H9 (cell line): Measurements from ENCODE around the gene TBX21. TPM values are rescaled to one million over a fixed set of nuclear protein-coding genes. Genes with fewer than 3 reads are reported as not detected.

ENCODE experiments used
- DNase-seq: peaks from one replicate; pipeline ENCODE4 v3.0.0-alpha.2; 2017
- H2AFZ ChIP-seq: one replicate; pipeline ENCODE4 v1.6.1; 2013; ENCODE audit warnings: mild to moderate bottlenecking, low read length, control low read depth, moderate library complexity
- H2AK5ac ChIP-seq: 2 replicates; pipeline ENCODE4 v1.6.1; 2013; ENCODE audit warnings: low read length, control low read depth, mixed read lengths; ENCODE audit not compliant: insufficient read length
- H2BK120ac ChIP-seq: one replicate; pipeline ENCODE4 v1.6.1; 2013; ENCODE audit warnings: low read depth, mild to moderate bottlenecking, low read length, control low read depth, inconsistent platforms; ENCODE audit not compliant: poor library complexity, severe bottlenecking
- H2BK12ac ChIP-seq: 2 replicates; pipeline ENCODE4 v1.6.1; 2013; ENCODE audit warnings: low read length, control low read depth, mixed read lengths, low read depth; ENCODE audit not compliant: insufficient read length
- H2BK15ac ChIP-seq: 2 replicates; pipeline ENCODE4 v1.6.1; 2013; ENCODE audit warnings: low read depth, low read length, control low read depth
- H2BK20ac ChIP-seq: one replicate; pipeline ENCODE4 v1.6.1; 2013; ENCODE audit warnings: low read depth, mild to moderate bottlenecking, low read length, control low read depth, inconsistent platforms; ENCODE audit not compliant: poor library complexity, severe bottlenecking
- H2BK5ac ChIP-seq: 2 replicates; pipeline ENCODE4 v1.6.1; 2013; ENCODE audit warnings: low read length, control low read depth, mixed read lengths; ENCODE audit not compliant: insufficient read length
- H3K14ac ChIP-seq: 2 replicates; pipeline ENCODE4 v1.6.1; 2013; ENCODE audit warnings: low read length, control low read depth; ENCODE audit not compliant: insufficient read depth
- H3K18ac ChIP-seq: 2 replicates; pipeline ENCODE4 v1.6.1; 2013; ENCODE audit warnings: low read depth, mild to moderate bottlenecking, mixed read lengths, low read length, control low read depth; ENCODE audit not compliant: insufficient read length
- H3K23ac ChIP-seq: 2 replicates; pipeline ENCODE4 v1.6.1; 2013; ENCODE audit warnings: low read length, control low read depth, mixed read lengths, low read depth; ENCODE audit not compliant: insufficient read length
- H3K23me2 ChIP-seq: 2 replicates; pipeline ENCODE4 v1.6.1; 2013; ENCODE audit warnings: low read depth, mild to moderate bottlenecking, mixed read lengths, low read length, control low read depth; ENCODE audit not compliant: insufficient read length, poor library complexity, severe bottlenecking
- H3K27ac ChIP-seq: 2 replicates; pipeline ENCODE4 v1.5.1; 2013; ENCODE audit warnings: low read length, control low read depth, mixed read lengths, low read depth; ENCODE audit not compliant: insufficient read length
- H3K27me3 ChIP-seq: 2 replicates; pipeline ENCODE4 v1.6.1; 2013; ENCODE audit warnings: low read length, control low read depth, inconsistent platforms; ENCODE audit not compliant: insufficient read depth
- H3K4ac ChIP-seq: 2 replicates; pipeline ENCODE4 v1.6.1; 2013; ENCODE audit warnings: low read depth, mild to moderate bottlenecking, control low read depth, inconsistent platforms, low read length, moderate library complexity
- H3K4me1 ChIP-seq: 2 replicates; pipeline ENCODE4 v1.6.1; 2013; ENCODE audit warnings: low read length, control low read depth, inconsistent platforms; ENCODE audit not compliant: insufficient read depth
- H3K4me2 ChIP-seq: 2 replicates; pipeline ENCODE4 v1.6.1; 2013; ENCODE audit warnings: low read length, control low read depth, mixed read lengths; ENCODE audit not compliant: insufficient read length, insufficient read depth
- H3K56ac ChIP-seq: 2 replicates; pipeline ENCODE4 v1.6.1; 2013; ENCODE audit warnings: low read depth, mild to moderate bottlenecking, mixed read lengths, low read length, control low read depth; ENCODE audit not compliant: insufficient read length
- H3K79me1 ChIP-seq: 2 replicates; pipeline ENCODE4 v1.6.1; 2013; ENCODE audit warnings: low read depth, mild to moderate bottlenecking, moderate library complexity, low read length, control low read depth, inconsistent platforms; ENCODE audit not compliant: insufficient read depth, poor library complexity, severe bottlenecking
- H3K79me2 ChIP-seq: 2 replicates; pipeline ENCODE4 v1.6.1; 2013; ENCODE audit warnings: low read length, control low read depth, inconsistent platforms; ENCODE audit not compliant: insufficient read depth
- H3K9ac ChIP-seq: 2 replicates; pipeline ENCODE4 v1.6.1; 2013; ENCODE audit warnings: low read length, control low read depth, mixed read lengths; ENCODE audit not compliant: insufficient read length; ENCODE audit errors: extremely low read depth
- H3K9me3 ChIP-seq: one replicate; pipeline ENCODE4 v1.6.1; 2013; ENCODE audit warnings: low read depth, low read length, inconsistent platforms; ENCODE audit not compliant: control insufficient read depth
- H3T11ph ChIP-seq: one replicate; pipeline ENCODE4 v1.6.1; 2013; ENCODE audit warnings: mild to moderate bottlenecking, low read length, control low read depth, inconsistent platforms
- H4K20me1 ChIP-seq: one replicate; pipeline ENCODE4 v1.6.1; 2013; ENCODE audit not compliant: control insufficient read depth, insufficient read length, insufficient read depth
- H4K5ac ChIP-seq: 2 replicates; pipeline ENCODE4 v1.6.1; 2013; ENCODE audit warnings: low read depth, mild to moderate bottlenecking, mixed read lengths, low read length, control low read depth; ENCODE audit not compliant: insufficient read length
- H4K8ac ChIP-seq: replicated peaks from 2 replicates; pipeline ENCODE4 v1.6.1; 2013; ENCODE audit warnings: low read length, control low read depth, mixed read lengths, low read depth; ENCODE audit not compliant: insufficient read length
- H4K91ac ChIP-seq: 2 replicates; pipeline ENCODE4 v1.6.1; 2013; ENCODE audit warnings: low read depth, mild to moderate bottlenecking, moderate library complexity, mixed read lengths, low read length, control low read depth; ENCODE audit not compliant: insufficient read length
- H3K27ac Mint-ChIP-seq, 3 experiments: 2 replicates in 2 of 3; 3 replicates in 1 of 3; pipeline ENCODE4 v1.8.0; 2020 to 2021; ENCODE audit warnings: mixed read lengths in 3 of 3, mild to moderate bottlenecking in 1 of 3, moderate library complexity in 1 of 3
- H3K27me3 Mint-ChIP-seq: 2 replicates; pipeline ENCODE4 v1.8.0; 2021; ENCODE audit warnings: low read depth, mild to moderate bottlenecking, moderate library complexity, mixed read lengths
- H3K36me3 Mint-ChIP-seq, 3 experiments: 2 replicates in 2 of 3; 3 replicates in 1 of 3; pipeline ENCODE4 v1.8.0; 2020 to 2021; ENCODE audit warnings: low read depth in 3 of 3, mixed read lengths in 3 of 3; ENCODE audit not compliant: insufficient read depth in 1 of 3
- H3K4me1 Mint-ChIP-seq, 2 experiments: 2 replicates each; pipeline ENCODE4 v1.8.0; 2020; ENCODE audit warnings: mixed read lengths in 2 of 2
- H3K4me3 Mint-ChIP-seq, 2 experiments: 2 replicates in 1 of 2; 3 replicates in 1 of 2; pipeline ENCODE4 v1.8.0; 2020 to 2021; ENCODE audit warnings: mild to moderate bottlenecking in 2 of 2, mixed read lengths in 2 of 2, moderate library complexity in 1 of 2
- H3K9me3 Mint-ChIP-seq, 2 experiments: 2 replicates in 1 of 2; 3 replicates in 1 of 2; pipeline ENCODE4 v1.8.0; 2020; ENCODE audit warnings: mild to moderate bottlenecking in 2 of 2, mixed read lengths in 2 of 2, moderate library complexity in 1 of 2
- WGBS: extraction: QIAGEN DNeasy Blood & Tissue Kit; methylation state at CpG from one replicate; pipeline ENCODE4 v1.1.7; 2013; ENCODE audit warnings: missing lambda C conversion rate, low lambda C conversion rate, mixed read lengths; ENCODE audit not compliant: insufficient read length; ENCODE audit errors: extremely low coverage; 5-methylcytosine and 5-hydroxymethylcytosine counted together
- total RNA-seq: library from RNA; stranded (reverse); gene quantifications from 2 replicates; pipeline ENCODE4 v1.2.1, GENCODE V29; 2021
- TF ChIP-seq, protein P1 (sequence below): fragments of 200-600 bp; sonication (generic); conservative IDR thresholded peaks from 3 replicates; pipeline ENCODE4 v1.8.0; 2021; ENCODE audit warnings: antibody characterized with exemption, mild to moderate bottlenecking

Gene TBX21
- total RNA-seq, 1 experiment from 2014 or later = not detected

DNA sequence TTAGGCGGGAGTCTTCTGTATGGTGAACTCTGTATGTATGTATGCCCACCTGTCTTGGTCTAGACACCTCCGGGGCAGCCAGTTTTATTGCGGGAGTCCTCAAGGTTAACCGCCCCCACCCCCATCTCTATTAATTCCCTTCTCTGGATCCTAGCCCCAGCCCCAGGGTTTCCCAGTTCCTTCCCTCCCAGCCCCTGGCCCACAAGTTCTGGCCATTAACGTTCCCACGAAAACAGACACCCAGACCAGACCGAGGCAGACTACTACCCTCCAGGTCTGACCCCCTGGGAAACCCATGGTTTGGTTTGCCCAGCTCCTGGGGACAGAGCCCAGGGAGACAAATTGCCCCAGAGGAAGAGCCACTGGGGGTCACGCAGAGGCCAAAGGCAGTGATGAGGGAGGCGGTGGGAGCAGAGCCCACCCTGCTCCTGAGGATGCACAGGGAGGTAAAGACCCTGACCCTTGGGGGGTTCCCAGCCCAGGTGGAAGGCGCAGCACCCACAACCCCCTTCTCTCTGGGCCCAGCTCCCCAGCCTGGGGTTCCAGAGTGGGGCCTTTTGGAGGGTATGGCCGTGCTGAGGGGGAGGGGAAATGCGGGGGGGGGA lies 30.5 kb upstream of the TBX21 start:
- H3K4me1 ChIP-seq = no peaks in the 10 kb centered on the region
- no peak overlapping the region for H3K4me2 ChIP-seq
- H3K18ac ChIP-seq = no peak overlapping the region
- H2BK120ac ChIP-seq = no peak overlapping the region
- no peak overlapping the region for H3T11ph ChIP-seq
- H2BK12ac ChIP-seq = no peak overlapping the region
- DNase-seq = no peak
- no peaks in the 10 kb centered on the region for H3K79me2 ChIP-seq
- H3K4ac ChIP-seq = no peak overlapping the region
- no peak overlapping the region for H2AFZ ChIP-seq
- no peaks in the 10 kb centered on the region for H3K79me1 ChIP-seq
- H3K23ac ChIP-seq = no peak overlapping the region
- H2AK5ac ChIP-seq = no peak overlapping the region
- H3K27me3 Mint-ChIP-seq = peaks cover 2% of the 10 kb centered on the region; the same call in 1 of the 2 replicates
- no peaks in the 10 kb centered on the region for H3K9me3 ChIP-seq
- H3K27ac ChIP-seq = no peak overlapping the region
- no peak overlapping the region for H3K4me3 Mint-ChIP-seq
- no peak overlapping the region for H2BK15ac ChIP-seq
- H3K23me2 ChIP-seq = no peaks in the 10 kb centered on the region
- H4K8ac ChIP-seq = no peak overlapping the region
- no peaks in the 10 kb centered on the region for H4K20me1 ChIP-seq
- no peak overlapping the region for H4K5ac ChIP-seq
- TF ChIP-seq, protein P1, sequence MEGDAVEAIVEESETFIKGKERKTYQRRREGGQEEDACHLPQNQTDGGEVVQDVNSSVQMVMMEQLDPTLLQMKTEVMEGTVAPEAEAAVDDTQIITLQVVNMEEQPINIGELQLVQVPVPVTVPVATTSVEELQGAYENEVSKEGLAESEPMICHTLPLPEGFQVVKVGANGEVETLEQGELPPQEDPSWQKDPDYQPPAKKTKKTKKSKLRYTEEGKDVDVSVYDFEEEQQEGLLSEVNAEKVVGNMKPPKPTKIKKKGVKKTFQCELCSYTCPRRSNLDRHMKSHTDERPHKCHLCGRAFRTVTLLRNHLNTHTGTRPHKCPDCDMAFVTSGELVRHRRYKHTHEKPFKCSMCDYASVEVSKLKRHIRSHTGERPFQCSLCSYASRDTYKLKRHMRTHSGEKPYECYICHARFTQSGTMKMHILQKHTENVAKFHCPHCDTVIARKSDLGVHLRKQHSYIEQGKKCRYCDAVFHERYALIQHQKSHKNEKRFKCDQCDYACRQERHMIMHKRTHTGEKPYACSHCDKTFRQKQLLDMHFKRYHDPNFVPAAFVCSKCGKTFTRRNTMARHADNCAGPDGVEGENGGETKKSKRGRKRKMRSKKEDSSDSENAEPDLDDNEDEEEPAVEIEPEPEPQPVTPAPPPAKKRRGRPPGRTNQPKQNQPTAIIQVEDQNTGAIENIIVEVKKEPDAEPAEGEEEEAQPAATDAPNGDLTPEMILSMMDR = no peak
- no peak overlapping the region for H2BK5ac ChIP-seq
- no peak overlapping the region for H3K9ac ChIP-seq
- H3K14ac ChIP-seq = no peak overlapping the region
- peaks cover 3 to 26% of the 10 kb centered on the region in 2 experiments; a peak in 3 of 4 replicates for H3K4me1 Mint-ChIP-seq
- peaks cover 2 to 25% (median 5%) of the 10 kb centered on the region in 3 experiments; a peak in 5 of 7 replicates for H3K36me3 Mint-ChIP-seq
- no peak overlapping the region for H3K56ac ChIP-seq
- no CpG with 5 or more reads among the region's 12 CpGs for WGBS
- H3K27me3 ChIP-seq = no peaks in the 10 kb centered on the region
- H2BK20ac ChIP-seq = no peak overlapping the region
- no peak overlapping the region for H4K91ac ChIP-seq
- H3K27ac Mint-ChIP-seq = no peak overlapping the region; a peak in 1 of 7 replicates
- H3K9me3 Mint-ChIP-seq = no peaks in the 10 kb centered on the region
